OCI-LY3 (cell line): ENCODE measurements around the gene COL11A2.

Experiments
- EZH2phosphoT487 ChIP-seq: fragments of 200-600 bp; shearing (Covaris generic); IDR thresholded peaks from 2 replicates; pipeline ENCODE4 v1.6.1; 2018; ENCODE audit warnings: antibody characterized with exemption, mixed run types, low read depth
- TF ChIP-seq, protein P1 (sequence below): fragments of 200-600, 300-600 bp; sonication (generic); IDR thresholded peaks from 2 replicates; pipeline ENCODE4 v1.5.1; 2014; ENCODE audit warnings: antibody characterized with exemption, low read length, low read depth

DNA sequence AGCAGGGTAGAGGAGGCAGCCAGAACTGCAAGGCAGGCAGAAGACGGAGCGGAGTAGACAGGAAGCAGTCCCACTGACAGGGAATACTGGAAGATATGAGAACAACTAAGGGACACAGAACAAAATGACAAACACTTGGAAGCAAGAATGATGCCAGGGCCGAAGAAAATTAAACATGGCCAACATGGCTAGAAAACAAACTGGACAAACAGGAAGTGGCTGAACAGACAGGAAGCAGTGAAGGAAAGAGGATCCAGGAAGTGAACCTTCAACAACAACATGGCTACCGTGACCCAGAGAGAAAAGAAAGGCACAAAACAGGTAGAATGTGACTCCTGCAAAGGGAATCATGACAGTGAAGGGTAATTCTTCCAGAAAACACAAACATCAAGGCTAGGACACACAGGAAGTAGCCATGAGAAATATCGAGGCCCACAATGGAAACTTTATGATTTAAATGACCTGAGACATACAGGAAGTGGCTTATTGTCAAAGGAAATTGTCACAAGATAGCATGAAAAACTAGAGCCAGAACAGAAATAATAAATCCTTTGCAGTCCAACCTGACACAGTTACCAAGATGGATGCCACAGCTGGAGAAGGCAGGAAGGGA lies 9.1 kb downstream of the COL11A2 start:
- TF ChIP-seq, protein P1, sequence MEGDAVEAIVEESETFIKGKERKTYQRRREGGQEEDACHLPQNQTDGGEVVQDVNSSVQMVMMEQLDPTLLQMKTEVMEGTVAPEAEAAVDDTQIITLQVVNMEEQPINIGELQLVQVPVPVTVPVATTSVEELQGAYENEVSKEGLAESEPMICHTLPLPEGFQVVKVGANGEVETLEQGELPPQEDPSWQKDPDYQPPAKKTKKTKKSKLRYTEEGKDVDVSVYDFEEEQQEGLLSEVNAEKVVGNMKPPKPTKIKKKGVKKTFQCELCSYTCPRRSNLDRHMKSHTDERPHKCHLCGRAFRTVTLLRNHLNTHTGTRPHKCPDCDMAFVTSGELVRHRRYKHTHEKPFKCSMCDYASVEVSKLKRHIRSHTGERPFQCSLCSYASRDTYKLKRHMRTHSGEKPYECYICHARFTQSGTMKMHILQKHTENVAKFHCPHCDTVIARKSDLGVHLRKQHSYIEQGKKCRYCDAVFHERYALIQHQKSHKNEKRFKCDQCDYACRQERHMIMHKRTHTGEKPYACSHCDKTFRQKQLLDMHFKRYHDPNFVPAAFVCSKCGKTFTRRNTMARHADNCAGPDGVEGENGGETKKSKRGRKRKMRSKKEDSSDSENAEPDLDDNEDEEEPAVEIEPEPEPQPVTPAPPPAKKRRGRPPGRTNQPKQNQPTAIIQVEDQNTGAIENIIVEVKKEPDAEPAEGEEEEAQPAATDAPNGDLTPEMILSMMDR: no peak
- TF ChIP-seq EZH2phosphoT487: no peak
